Progenitor cell of endocrine pancreas (in vitro differentiated cells): ENCODE measurements around the gene CTBP2. TPM values are rescaled to one million over a fixed set of nuclear protein-coding genes. Genes with fewer than 3 reads are reported as not detected.
"Not testable (repeated sequence)": the region's sequence is repeated elsewhere in the genome, so short reads cannot be mapped to it uniquely, and the experiment has no call there.

Source experiments
- DNase-seq: peaks from one replicate; pipeline ENCODE4 v3.0.0; 2021; ENCODE audit warnings: low spot score; ENCODE audit not compliant: unreplicated experiment
- H3K27ac Mint-ChIP-seq: 2 replicates; pipeline ENCODE4 v1.8.0; 2021; ENCODE audit warnings: mild to moderate bottlenecking, moderate library complexity, mixed read lengths
- H3K27me3 Mint-ChIP-seq: 2 replicates; pipeline ENCODE4 v1.8.0; 2021; ENCODE audit warnings: mixed read lengths
- H3K36me3 Mint-ChIP-seq: 2 replicates; pipeline ENCODE4 v1.8.0; 2022; ENCODE audit warnings: mixed read lengths; ENCODE audit not compliant: insufficient read depth
- H3K4me1 Mint-ChIP-seq: 2 replicates; pipeline ENCODE4 v1.8.0; 2021; ENCODE audit warnings: low read depth, mixed read lengths
- H3K4me3 Mint-ChIP-seq: 2 replicates; pipeline ENCODE4 v1.8.0; 2021; ENCODE audit warnings: low read depth, mild to moderate bottlenecking, moderate library complexity, mixed read lengths
- H3K9me3 Mint-ChIP-seq: 2 replicates; pipeline ENCODE4 v1.8.0; 2021; ENCODE audit warnings: low read depth, mixed read lengths
- total RNA-seq: library from RNA; stranded (reverse); gene quantifications from 2 replicates; pipeline ENCODE4 v1.2.1, GENCODE V29; 2021
- TF ChIP-seq, protein P1 (sequence below): fragments of 200-600 bp; sonication (generic); IDR thresholded peaks from one replicate; pipeline ENCODE4 v1.5.0; 2021; ENCODE audit warnings: antibody characterized with exemption, mild to moderate bottlenecking; ENCODE audit not compliant: unreplicated experiment

The CTBP2 gene
- total RNA-seq, 1 donor from 2014 or later: 182 TPM

DNA sequence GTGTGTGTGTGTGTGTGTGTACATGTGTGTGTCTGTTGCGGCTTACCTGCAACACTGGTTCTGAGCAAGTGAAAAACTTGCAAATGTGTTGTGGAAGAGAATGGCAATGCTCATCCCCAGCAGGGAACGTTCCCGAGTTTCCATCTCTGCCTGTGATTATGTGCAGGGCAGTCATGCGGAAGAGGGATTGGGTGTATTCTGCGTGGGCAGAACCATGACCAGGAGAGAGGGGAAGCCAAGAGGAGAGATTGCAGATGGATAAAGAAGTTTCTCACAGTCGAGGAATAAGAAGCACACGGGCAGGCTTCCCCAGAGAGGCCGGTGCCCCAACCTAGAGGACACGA, 99.9 kb downstream of the CTBP2 start:
- H3K36me3 Mint-ChIP-seq: peaks cover 18% of the 10 kb centered on the region
- H3K4me1 Mint-ChIP-seq: peaks cover 69% of the 10 kb centered on the region
- TF ChIP-seq, protein P1, sequence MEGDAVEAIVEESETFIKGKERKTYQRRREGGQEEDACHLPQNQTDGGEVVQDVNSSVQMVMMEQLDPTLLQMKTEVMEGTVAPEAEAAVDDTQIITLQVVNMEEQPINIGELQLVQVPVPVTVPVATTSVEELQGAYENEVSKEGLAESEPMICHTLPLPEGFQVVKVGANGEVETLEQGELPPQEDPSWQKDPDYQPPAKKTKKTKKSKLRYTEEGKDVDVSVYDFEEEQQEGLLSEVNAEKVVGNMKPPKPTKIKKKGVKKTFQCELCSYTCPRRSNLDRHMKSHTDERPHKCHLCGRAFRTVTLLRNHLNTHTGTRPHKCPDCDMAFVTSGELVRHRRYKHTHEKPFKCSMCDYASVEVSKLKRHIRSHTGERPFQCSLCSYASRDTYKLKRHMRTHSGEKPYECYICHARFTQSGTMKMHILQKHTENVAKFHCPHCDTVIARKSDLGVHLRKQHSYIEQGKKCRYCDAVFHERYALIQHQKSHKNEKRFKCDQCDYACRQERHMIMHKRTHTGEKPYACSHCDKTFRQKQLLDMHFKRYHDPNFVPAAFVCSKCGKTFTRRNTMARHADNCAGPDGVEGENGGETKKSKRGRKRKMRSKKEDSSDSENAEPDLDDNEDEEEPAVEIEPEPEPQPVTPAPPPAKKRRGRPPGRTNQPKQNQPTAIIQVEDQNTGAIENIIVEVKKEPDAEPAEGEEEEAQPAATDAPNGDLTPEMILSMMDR: no peak
- no peaks in the 10 kb centered on the region for H3K27me3 Mint-ChIP-seq
- no peak for DNase-seq
- H3K4me3 Mint-ChIP-seq: no peak overlapping the region
- peak overlapping the region; percentile 36 for H3K27ac Mint-ChIP-seq
- no peaks in the 10 kb centered on the region for H3K9me3 Mint-ChIP-seq

DNA sequence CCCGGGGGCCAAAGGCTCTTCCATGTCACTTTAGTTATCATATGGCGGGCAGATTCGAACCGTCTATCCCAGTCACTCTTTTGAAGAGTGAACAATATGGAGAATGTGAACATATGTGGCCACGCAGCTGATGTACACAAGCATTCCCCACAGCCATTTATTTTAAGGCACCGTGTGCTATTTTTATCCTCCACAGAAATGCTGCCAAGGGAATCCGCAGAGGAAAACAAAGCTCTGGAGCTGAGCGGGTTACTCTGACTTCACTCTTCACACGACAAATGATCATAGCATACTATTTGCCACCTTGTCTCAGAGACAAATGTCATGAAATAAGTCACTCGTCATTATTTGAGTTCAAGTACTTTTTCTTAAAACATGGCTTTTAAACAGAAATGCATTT, 100.3 kb downstream of the CTBP2 start:
- no peaks in the 10 kb centered on the region for H3K27me3 Mint-ChIP-seq
- peaks cover 69% of the 10 kb centered on the region for H3K4me1 Mint-ChIP-seq
- H3K27ac Mint-ChIP-seq: peak overlapping the region; percentile 80
- DNase-seq: no peak
- no peak overlapping the region for H3K4me3 Mint-ChIP-seq
- peaks cover 20% of the 10 kb centered on the region for H3K36me3 Mint-ChIP-seq
- TF ChIP-seq, protein P1: no peak
- no peaks in the 10 kb centered on the region for H3K9me3 Mint-ChIP-seq

DNA sequence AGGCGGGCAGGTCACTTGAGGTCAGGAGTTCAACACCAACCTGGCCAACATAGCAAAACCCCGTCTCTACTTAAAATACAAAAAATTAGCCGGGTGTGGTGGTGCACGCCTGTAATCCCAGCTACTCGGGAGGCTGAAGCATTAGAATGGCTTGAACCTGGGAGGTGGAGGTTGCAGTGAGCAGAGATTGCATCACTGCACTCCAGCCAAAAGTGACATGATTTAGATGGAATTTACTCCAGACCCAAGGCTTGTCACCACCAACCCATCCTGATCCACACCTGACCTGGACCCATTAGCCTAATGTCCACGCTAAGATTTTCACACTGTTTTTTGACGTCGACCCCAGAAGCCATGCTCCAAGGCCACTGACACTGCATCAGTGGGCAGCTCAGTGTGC, 101.0 kb downstream of the CTBP2 start:
- not testable (repeated sequence) for DNase-seq, H3K9me3 Mint-ChIP-seq, H3K27me3 Mint-ChIP-seq, H3K4me3 Mint-ChIP-seq
- Mint-ChIP-seq H3K36me3 (peaks cover 23% of the 10 kb centered on the region), H3K4me1 (peaks cover 70% of the 10 kb centered on the region), H3K27ac (peak overlapping the region; percentile 80)

DNA sequence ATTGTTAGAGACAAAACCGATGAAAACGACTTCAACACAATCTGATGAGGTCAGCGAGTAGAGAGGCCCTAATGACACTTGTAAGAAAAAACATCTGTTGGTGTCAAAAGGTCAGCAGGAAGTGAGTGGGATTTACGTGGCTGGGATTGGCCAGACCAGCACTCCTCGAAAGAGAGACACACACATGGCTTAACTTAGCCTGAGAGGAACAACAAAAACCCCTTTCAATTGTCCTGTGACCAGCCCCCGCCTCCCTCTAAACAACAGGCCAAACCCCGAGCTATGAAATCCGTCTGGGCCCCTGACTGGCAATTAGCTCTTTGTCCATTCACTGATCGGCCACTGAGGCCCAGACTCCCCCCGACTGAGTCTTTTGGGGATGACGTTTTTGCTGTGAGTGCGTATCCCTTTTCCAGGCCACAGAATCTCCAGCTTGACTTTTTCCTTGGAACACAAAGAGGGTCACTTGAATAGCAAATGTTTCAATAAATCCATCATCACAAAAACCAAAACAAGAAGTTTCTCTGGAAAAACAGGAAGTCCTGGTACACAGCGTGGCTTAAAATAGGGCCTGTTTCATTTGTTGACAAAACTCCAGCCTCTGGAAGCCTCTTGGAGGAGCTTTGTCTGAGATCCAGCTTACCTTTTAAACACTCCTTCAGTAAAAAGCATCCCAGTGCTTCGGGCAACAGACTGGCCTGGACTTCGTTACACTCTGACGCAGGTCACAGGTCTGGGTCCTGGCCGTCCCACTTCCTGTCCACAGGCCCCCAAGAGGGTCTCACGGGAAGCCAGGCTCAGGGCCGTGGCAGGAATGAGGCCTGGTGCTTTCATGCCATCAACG, 103.0 kb downstream of the CTBP2 start:
- H3K4me1 Mint-ChIP-seq: peaks cover 70% of the 10 kb centered on the region
- H3K4me3 Mint-ChIP-seq: peak overlapping the region; percentile 16
- H3K27me3 Mint-ChIP-seq: no peaks in the 10 kb centered on the region
- H3K36me3 Mint-ChIP-seq: peaks cover 25% of the 10 kb centered on the region
- DNase-seq: no peak
- peak overlapping the region; percentile 99 for H3K27ac Mint-ChIP-seq
- TF ChIP-seq, protein P1: no peak
- no peaks in the 10 kb centered on the region for H3K9me3 Mint-ChIP-seq

DNA sequence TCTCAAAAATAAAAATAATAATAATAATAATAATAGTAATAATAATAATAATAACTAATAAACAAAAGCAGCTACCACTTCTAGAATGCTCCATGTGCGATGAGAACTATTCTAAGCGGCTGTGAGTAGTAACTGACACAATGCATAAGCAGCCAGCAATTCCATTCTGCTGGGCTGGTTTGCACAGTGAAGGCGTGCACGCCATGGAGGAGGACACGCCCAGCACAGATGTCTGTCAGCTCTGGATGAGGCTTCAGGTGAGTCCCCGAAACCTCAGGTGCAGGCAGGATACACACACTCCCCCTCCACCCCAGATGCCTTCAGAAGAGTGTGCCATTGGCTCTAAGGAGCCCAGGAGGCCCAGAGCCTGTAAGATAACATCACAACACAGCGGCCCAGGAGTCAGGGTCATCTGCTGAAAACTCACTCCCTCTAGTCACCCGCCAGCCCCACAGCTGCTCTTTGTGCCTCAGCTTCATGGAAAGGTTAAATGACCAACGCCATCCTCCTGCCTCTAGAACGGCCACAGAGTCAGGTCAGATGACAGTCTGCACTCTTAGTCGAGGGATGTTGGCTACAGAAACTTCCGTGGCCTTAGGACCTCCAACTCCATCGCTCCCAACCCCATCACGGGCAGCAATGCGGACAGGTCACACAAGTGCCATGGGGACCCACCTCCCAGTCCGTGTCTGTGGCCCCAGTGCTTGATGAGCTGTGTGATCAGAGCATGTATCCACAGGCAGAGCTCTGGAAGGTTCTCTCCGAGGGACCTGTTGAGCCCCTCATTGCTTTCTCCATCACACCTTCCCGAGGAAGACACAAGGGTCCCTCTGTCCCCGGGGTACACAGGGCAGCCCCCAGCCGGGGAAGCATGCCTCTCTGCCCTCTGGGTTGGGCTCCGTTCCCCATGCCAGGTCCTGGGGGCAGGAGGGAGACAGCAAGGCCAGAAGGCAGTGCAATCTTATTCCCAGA, 103.9 kb downstream of the CTBP2 start:
- H3K9me3 Mint-ChIP-seq: no peaks in the 10 kb centered on the region
- H3K36me3 Mint-ChIP-seq: peaks cover 26% of the 10 kb centered on the region
- no peaks in the 10 kb centered on the region for H3K27me3 Mint-ChIP-seq
- H3K4me3 Mint-ChIP-seq: peak overlapping the region; percentile 24
- H3K27ac Mint-ChIP-seq: peak overlapping the region; percentile 99
- H3K4me1 Mint-ChIP-seq: peaks cover 68% of the 10 kb centered on the region
- DNase-seq: no peak
- TF ChIP-seq, protein P1: no peak
